NCI-H2196 (cell line): ENCODE results near the gene EXD3.

Experiments
- DNase-seq: peaks from one replicate; lab custom pipeline; 2025; ENCODE audit not compliant: unreplicated experiment; lab: John Stamatoyannopoulos, UW

EXD3 gene

DNA sequence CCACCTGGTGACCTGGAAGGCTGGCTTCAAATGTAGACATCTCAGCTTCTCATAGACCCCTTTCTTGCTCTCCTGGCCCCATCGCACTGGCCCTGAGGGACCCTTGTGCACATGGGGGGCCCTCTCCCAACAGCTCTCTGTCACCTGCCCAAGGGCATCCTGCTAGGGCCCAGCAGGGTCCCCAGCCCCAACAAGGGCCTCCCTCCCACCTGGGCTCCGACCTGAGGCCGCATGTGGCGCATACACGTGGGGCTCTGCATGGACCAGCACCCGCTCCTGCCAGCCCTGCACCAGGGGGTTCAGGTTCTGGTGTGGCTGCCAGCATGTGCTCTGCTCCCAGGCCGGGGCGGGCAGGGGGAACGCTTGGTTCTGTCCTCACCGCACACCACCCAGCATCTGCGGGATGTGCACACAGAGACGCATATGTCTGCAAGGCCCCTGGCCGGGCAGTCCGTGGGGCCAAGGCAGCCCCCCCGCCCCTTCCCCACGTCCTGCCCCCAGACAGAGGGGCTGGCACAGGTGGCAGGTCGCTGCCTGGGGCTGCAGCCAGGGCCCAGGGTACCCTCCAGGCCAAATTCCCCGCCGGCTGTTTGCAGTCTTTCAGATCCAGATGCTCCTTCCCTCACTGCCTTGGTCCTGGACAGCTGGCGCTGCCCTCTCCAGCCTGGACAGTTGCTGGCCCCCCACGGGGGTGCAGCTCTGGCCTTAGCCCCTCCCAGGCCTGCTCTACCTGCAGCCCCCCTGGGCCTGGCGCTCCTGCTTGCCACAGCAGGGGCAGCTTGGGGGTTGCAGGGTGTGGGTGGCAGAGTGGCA, 103.0 kb downstream of the EXD3 start:
- no peak for DNase-seq

GRCh38 chr9:137319011-137319738, 103.8 kb downstream of the EXD3 start:
- DNase-seq: no peak

DNA sequence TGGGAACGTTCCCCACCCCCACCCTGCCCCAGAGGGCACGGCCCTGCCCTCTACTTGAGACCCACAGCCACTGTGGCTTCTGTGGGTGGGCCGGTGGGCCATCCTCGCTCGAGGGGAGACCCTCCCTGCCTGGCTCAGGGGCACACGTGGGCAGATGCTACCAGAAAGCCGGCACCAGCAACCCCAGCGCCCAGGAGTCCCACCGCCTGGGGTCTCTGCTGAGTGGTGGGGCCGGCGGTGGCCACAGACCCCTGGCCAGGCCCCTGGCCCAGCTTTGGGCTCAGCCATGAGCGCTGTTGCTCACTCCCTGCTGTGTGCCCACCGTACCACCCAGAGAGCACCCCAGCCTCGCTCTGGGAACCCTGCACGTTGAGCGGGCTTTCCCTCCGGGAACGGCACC, 104.4 kb downstream of the EXD3 start:
- DNase-seq: no peak

DNA sequence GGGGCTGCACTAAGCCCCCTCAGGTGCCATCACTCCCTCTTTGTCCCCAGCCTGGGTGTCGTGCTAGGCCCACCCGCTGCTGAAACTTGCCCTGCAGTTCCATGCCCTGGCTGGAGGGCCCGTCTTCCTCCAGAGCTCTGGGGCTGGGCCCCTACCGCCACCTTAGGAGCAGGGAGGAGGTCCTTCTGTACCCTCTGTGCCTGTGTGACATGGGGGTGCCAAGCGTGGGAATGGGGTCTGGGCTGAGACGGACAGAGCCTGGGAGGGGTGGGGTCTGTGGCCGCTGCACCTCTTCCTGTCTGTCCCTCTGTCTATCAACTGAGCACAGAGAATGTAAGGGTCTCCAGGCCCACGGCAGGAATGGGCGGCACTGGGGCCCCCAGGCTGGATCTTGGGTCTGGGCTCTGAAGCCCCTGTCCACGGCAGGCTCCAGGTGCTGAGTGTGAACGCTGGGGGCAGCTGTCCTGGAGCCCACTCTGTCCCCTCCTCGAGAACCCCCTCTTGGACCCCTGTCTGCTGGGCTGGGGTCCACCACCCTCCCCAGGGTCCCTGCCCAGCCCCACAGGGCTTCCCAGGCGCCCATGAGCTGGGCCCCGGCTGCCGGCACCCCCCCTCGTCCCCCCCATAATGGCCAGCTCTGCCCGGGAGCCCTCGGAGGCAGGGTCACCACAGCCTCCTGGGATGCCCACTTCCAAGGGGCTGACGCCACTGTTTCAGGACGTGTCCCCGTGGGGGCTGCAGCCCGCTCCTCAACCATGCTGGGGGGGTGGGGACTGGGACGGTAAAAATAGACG, 105.0 kb downstream of the EXD3 start:
- DNase-seq: no peak

GRCh38 chr9:137317021-137317717, 105.8 kb downstream of the EXD3 start:
- no peak for DNase-seq

- DNase-seq: no peak
Measured at GRCh38 chr9:137316012-137316981, 106.7 kb downstream of the EXD3 start.

- DNase-seq: no peak
Measured at GRCh38 chr9:137315581-137316011, 107.4 kb downstream of the EXD3 start.

GRCh38 chr9:137314561-137315560, 108.1 kb downstream of the EXD3 start:
- DNase-seq: no peak

GRCh38 chr9:137313956-137314560, 108.9 kb downstream of the EXD3 start:
- DNase-seq: no peak

- DNase-seq: no peak
Measured at GRCh38 chr9:137313326-137313936, 109.5 kb downstream of the EXD3 start.

- DNase-seq: no peak
Measured at GRCh38 chr9:137312852-137313325, 110.1 kb downstream of the EXD3 start.

- DNase-seq: no peak
Measured at GRCh38 chr9:137311986-137312851, 110.7 kb downstream of the EXD3 start.

GRCh38 chr9:137311171-137311985, 111.6 kb downstream of the EXD3 start:
- DNase-seq: peak; percentile 72

GRCh38 chr9:137310189-137311052, 112.5 kb downstream of the EXD3 start:
- DNase-seq: peak; percentile 69
